Neuronal stem cell (in vitro differentiated cells): ENCODE measurements around the gene IGF2BP3.
A peak's percentile ranks its signal among the peaks of the same experiment; 100 is the strongest.
"Not testable (repeated sequence)": the region's sequence is repeated elsewhere in the genome, so short reads cannot be mapped to it uniquely, and the experiment has no call there.

ENCODE experiments used
- DNase-seq: peaks from one replicate; pipeline ENCODE4 v3.0.0-alpha.2; 2013; ENCODE audit warnings: low spot score
- H2AFZ ChIP-seq: one replicate; pipeline ENCODE4 v1.6.1; 2013; ENCODE audit warnings: mild to moderate bottlenecking, low read length, inconsistent platforms
- H2AK5ac ChIP-seq: 2 replicates; pipeline ENCODE4 v1.6.1; 2013; ENCODE audit warnings: low read depth, mild to moderate bottlenecking, inconsistent platforms, low read length, moderate library complexity, mixed read lengths
- H2BK120ac ChIP-seq: 2 replicates; pipeline ENCODE4 v1.6.1; 2013; ENCODE audit warnings: low read depth, mild to moderate bottlenecking, inconsistent platforms, low read length, moderate library complexity, mixed read lengths
- H2BK12ac ChIP-seq: one replicate; pipeline ENCODE4 v1.6.1; 2013; ENCODE audit warnings: low read length, inconsistent platforms
- H2BK15ac ChIP-seq: 2 replicates; pipeline ENCODE4 v1.6.1; 2013; ENCODE audit warnings: mild to moderate bottlenecking, low read length, inconsistent platforms, mixed read lengths
- H2BK5ac ChIP-seq: one replicate; pipeline ENCODE4 v1.6.1; 2013; ENCODE audit warnings: inconsistent platforms, mild to moderate bottlenecking, low read length, moderate library complexity
- H3K14ac ChIP-seq: one replicate; pipeline ENCODE4 v1.6.1; 2013; ENCODE audit warnings: low read length, inconsistent platforms
- H3K18ac ChIP-seq: 2 replicates; pipeline ENCODE4 v1.6.1; 2013; ENCODE audit warnings: low read length, inconsistent platforms
- H3K23ac ChIP-seq: 2 replicates; pipeline ENCODE4 v1.6.1; 2013; ENCODE audit warnings: low read depth, mild to moderate bottlenecking, mixed read lengths, low read length, inconsistent platforms; ENCODE audit not compliant: poor library complexity
- H3K27ac ChIP-seq: replicated peaks from 3 replicates; pipeline ENCODE4 v1.5.1; 2013; ENCODE audit warnings: low read length, inconsistent platforms
- H3K27me3 ChIP-seq, 3 experiments: 2 replicates each; pipeline ENCODE4 v1.6.1; 2013; ENCODE audit warnings: low read length in 3 of 3, mild to moderate bottlenecking in 2 of 3, inconsistent platforms in 1 of 3, low read depth in 1 of 3, mixed read lengths in 1 of 3, moderate library complexity in 1 of 3; ENCODE audit not compliant: control insufficient read depth in 3 of 3, insufficient read depth in 3 of 3
- H3K36me3 ChIP-seq, 2 donors: replicated peaks in 1 of 2; 2 replicates each; pipeline ENCODE4 v1.6.1; 2013; ENCODE audit warnings: low read length in 2 of 2; ENCODE audit not compliant: control insufficient read depth in 2 of 2, insufficient read depth in 2 of 2
- H3K4ac ChIP-seq: 2 replicates; pipeline ENCODE4 v1.6.1; 2013; ENCODE audit warnings: inconsistent platforms, mild to moderate bottlenecking, low read length, moderate library complexity
- H3K4me1 ChIP-seq, 2 donors: 1 replicate in 1 of 2; 2 replicates in 1 of 2; pipeline ENCODE4 v1.6.1; 2013; ENCODE audit warnings: low read length in 2 of 2, low read depth in 1 of 2; ENCODE audit not compliant: control insufficient read depth in 2 of 2, insufficient read depth in 1 of 2
- H3K4me2 ChIP-seq: one replicate; pipeline ENCODE4 v1.6.1; 2013; ENCODE audit warnings: mild to moderate bottlenecking, low read length, inconsistent platforms; ENCODE audit not compliant: insufficient read depth, poor library complexity, severe bottlenecking
- H3K4me3 ChIP-seq, 2 donors: 2 replicates each; pipeline ENCODE4 v1.5.1; 2013; ENCODE audit warnings: low read length in 2 of 2, mild to moderate bottlenecking in 2 of 2, inconsistent platforms in 1 of 2, moderate library complexity in 1 of 2
- H3K79me1 ChIP-seq: one replicate; pipeline ENCODE4 v1.6.1; 2013; ENCODE audit warnings: low read depth, mild to moderate bottlenecking, inconsistent platforms, low read length, moderate library complexity
- H3K9ac ChIP-seq: one replicate; pipeline ENCODE4 v1.6.1; 2013; ENCODE audit warnings: mild to moderate bottlenecking, low read depth, low read length, inconsistent platforms; ENCODE audit not compliant: poor library complexity
- H3K9me3 ChIP-seq, 2 donors: replicated peaks in 1 of 2; 2 replicates each; pipeline versions ENCODE3 to v1.6.1; 2013; ENCODE audit warnings: low read length in 2 of 2, mild to moderate bottlenecking in 2 of 2, inconsistent platforms in 1 of 2, low read depth in 1 of 2, mixed read lengths in 1 of 2, moderate library complexity in 1 of 2; ENCODE audit not compliant: control insufficient read depth in 2 of 2, insufficient read depth in 1 of 2
- H4K8ac ChIP-seq: one replicate; pipeline ENCODE4 v1.6.1; 2013; ENCODE audit warnings: low read depth, mild to moderate bottlenecking, inconsistent platforms, low read length, moderate library complexity
- H4K91ac ChIP-seq: one replicate; pipeline ENCODE4 v1.6.1; 2013; ENCODE audit warnings: low read length, low read depth, mild to moderate bottlenecking, inconsistent platforms; ENCODE audit not compliant: poor library complexity
- WGBS, 2 donors: extraction: QIAGEN DNeasy Blood & Tissue Kit; methylation state at CpG; one replicate each; pipeline ENCODE4 v1.1.7; 2013; ENCODE audit warnings: missing lambda C conversion rate in 2 of 2, mixed read lengths in 1 of 2; ENCODE audit not compliant: insufficient read length in 2 of 2, insufficient replicate concordance in 1 of 2; ENCODE audit errors: extremely low coverage in 2 of 2; 5-methylcytosine and 5-hydroxymethylcytosine counted together

IGF2BP3 gene

DNA sequence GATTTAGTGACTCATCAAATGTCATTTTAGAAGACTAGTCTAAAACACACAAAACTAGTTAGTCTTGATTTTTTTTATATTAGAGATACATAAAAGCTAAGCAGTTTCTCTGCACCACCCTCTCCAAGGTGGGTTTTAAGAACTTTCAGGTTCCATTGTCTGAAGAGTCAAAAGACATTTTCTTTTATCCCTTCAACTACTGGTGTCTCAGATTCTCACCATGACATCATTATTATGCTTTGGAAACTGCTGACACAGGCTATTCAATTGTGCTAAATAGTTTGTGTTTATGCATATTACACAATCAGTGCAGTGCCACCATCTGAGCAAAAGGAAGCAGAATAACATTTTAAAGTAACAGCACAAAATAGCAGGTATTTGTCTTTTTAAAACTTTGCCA, 52.2 kb downstream of the IGF2BP3 start:
- Histone ChIP-seq H3K4ac (no peak overlapping the region), H3K4me3 (no peak overlapping the region), H3K36me3 (peaks cover 18 to 92% of the 10 kb centered on the region in 2 donors), H3K18ac (no peak overlapping the region), H3K27me3 (no peaks in the 10 kb centered on the region), H2BK12ac (no peak overlapping the region), H3K4me2 (no peak overlapping the region), H3K23ac (no peak overlapping the region), H3K9me3 (peaks cover 0 to 4% of the 10 kb centered on the region in 2 donors), H4K91ac (no peak overlapping the region), H2AFZ (no peak overlapping the region), H3K27ac (no peak overlapping the region), H3K4me1 (peaks cover 1 to 7% of the 10 kb centered on the region in 2 donors), H3K79me1 (peaks cover 9% of the 10 kb centered on the region), H2BK120ac (no peak overlapping the region), H3K9ac (no peak overlapping the region), H2AK5ac (no peak overlapping the region), H2BK5ac (no peak overlapping the region), H3K14ac (no peak overlapping the region), H4K8ac (no peak overlapping the region), H2BK15ac (no peak overlapping the region)
- DNase-seq, result no peak

DNA sequence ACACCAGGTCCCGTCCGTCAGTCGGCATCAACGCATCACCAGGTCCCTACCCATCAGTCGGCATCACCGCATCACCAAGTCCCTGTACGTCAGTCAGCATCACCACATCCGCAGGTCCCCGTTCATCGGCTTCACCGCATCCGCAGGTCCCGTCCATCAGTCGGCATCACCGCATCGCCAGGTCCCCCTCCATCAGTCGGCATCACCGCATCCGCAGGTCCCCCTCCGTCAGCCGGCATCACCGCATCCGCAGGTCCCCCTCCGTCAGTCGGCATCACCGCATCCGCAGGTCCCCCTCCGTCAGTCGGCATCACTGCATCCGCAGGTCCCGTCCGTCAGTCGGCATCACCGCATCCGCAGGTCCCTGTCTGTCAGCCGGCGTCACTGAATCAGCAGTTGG, 55.1 kb downstream of the IGF2BP3 start:
- WGBS, 2 donors, result no CpG with 5 or more reads among the region's 37 CpGs
- Histone ChIP-seq H3K27me3 (no peaks in the 10 kb centered on the region), H2BK120ac (no peak overlapping the region), H3K4me3 (no peak overlapping the region), H3K36me3 (peaks cover 22 to 99% of the 10 kb centered on the region in 2 donors), H3K9me3 (peaks cover 2 to 5% of the 10 kb centered on the region in 2 donors), H3K14ac (no peak overlapping the region), H3K27ac (no peak overlapping the region), H2BK15ac (no peak overlapping the region), H3K18ac (no peak overlapping the region), H3K4ac (no peak overlapping the region), H4K8ac (no peak overlapping the region), H2AFZ (no peak overlapping the region), H3K4me2 (no peak overlapping the region), H3K79me1 (peaks cover 13% of the 10 kb centered on the region), H3K23ac (peak overlapping the region; percentile 59), H2AK5ac (no peak overlapping the region), H2BK12ac (no peak overlapping the region), H3K4me1 (peaks cover 1 to 7% of the 10 kb centered on the region in 2 donors), H4K91ac (no peak overlapping the region), H2BK5ac (no peak overlapping the region), H3K9ac (peak overlapping the region; percentile 9)
- DNase-seq, result no peak

DNA sequence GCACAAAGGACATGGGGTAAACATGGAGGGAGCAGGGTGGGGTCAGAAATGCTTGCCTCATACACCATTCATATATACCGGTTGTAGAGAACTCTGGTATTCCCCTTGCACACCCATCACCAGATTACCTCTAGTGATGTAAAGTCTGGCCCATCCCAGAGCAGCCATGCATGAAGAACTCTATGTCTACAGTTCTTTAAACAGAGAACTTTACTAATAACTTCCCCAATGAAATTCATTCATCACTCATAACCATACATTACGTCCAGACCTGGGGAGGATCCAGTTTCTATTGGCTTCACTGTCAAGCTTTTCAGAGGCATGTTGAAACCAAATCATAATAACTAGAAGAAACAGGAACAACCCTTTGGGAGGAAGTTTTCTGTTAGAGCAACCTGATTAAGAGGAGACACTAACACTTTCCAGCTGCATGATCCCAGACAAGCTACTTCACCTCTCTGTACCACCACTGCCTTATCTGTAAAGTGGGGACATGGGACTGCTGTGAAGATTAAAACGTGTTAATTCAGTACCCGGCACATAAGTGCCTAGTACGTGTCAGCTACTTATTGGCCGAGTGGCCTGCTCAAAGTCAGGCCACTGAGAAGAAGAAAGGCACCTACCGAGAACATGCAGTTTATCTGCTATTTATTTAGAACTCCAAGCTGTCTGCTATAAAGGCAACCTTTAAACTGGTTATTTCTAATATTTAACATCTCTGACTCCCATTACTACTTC, 59.7 kb downstream of the IGF2BP3 start:
- H3K9me3 ChIP-seq, result peaks cover 9 to 31% of the 10 kb centered on the region in 2 donors
- no peak overlapping the region for H2BK120ac ChIP-seq
- DNase-seq, result no peak
- H3K18ac ChIP-seq, result no peak overlapping the region
- H3K4me3 ChIP-seq, result no peak overlapping the region
- no peak overlapping the region for H4K8ac ChIP-seq
- no peak overlapping the region for H2BK15ac ChIP-seq
- H3K27me3 ChIP-seq, result no peaks in the 10 kb centered on the region
- H3K4me1 ChIP-seq, result no peaks in the 10 kb centered on the region
- H4K91ac ChIP-seq, result no peak overlapping the region
- no peak overlapping the region for H2BK5ac ChIP-seq
- no peak overlapping the region for H3K23ac ChIP-seq
- H2BK12ac ChIP-seq, result no peak overlapping the region
- no peak overlapping the region for H3K4me2 ChIP-seq
- H3K79me1 ChIP-seq, result peaks cover 15% of the 10 kb centered on the region
- no CpG with 5 or more reads among the region's 7 CpGs for WGBS, 2 donors
- H3K27ac ChIP-seq, result no peak overlapping the region
- H2AFZ ChIP-seq, result no peak overlapping the region
- H3K4ac ChIP-seq, result no peak overlapping the region
- no peak overlapping the region for H3K9ac ChIP-seq
- H3K14ac ChIP-seq, result no peak overlapping the region
- no peak overlapping the region for H2AK5ac ChIP-seq
- H3K36me3 ChIP-seq, result peaks cover 27 to 94% of the 10 kb centered on the region in 2 donors

DNA sequence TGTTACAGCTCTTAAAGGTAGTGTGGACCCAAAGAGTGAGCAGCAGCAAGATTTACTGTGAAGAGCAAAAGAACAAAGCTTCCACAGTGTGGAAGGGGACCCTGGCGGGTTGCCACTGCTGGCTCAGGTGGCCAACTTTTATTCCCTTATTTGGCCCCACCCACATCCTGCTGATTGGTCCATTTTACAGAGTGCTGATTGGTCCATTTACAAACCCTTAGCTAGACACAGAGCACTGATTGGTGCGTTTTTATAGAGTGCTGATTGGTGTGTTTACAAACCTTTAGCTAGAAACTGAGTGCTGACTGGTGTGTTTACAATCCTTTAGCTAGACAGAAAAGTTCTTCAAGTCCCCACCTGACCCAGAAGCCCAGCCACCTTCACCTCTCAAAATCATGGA, 63.7 kb downstream of the IGF2BP3 start:
- H3K4ac ChIP-seq, DNase-seq, H4K91ac ChIP-seq, H3K14ac ChIP-seq, H2BK5ac ChIP-seq, H2BK15ac ChIP-seq, H3K27me3 ChIP-seq, H4K8ac ChIP-seq, H3K4me3 ChIP-seq, H3K23ac ChIP-seq, H3K18ac ChIP-seq, H3K4me2 ChIP-seq, H3K79me1 ChIP-seq, H3K27ac ChIP-seq, H2BK120ac ChIP-seq, H2BK12ac ChIP-seq, H2AK5ac ChIP-seq, H2AFZ ChIP-seq, H3K4me1 ChIP-seq, H3K9ac ChIP-seq: not testable (repeated sequence)
- H3K9me3 ChIP-seq, result peaks cover 5 to 31% of the 10 kb centered on the region in 2 donors
- no CpG with 5 or more reads among the region's 2 CpGs for WGBS, 2 donors
- peaks cover 14 to 95% of the 10 kb centered on the region in 2 donors for H3K36me3 ChIP-seq
